HEK293 (cell line): ENCODE measurements around the gene CCDC61.

Experiments
- CTCF ChIA-PET: fragments of 350-600 bp; formaldehyde crosslinking; extraction: SDS; loops from one replicate; lab custom pipeline; 2021; ENCODE audit warnings: antibody characterized with exemption; lab: Yijun Ruan, JAX
- POLR2A ChIA-PET: fragments of 300-600 bp; formaldehyde crosslinking; extraction: SDS; loops from one replicate; lab custom pipeline; 2020; ENCODE audit warnings: antibody characterized with exemption, inconsistent platforms; lab: Yijun Ruan, JAX
- H3K27ac ChIP-seq: fragments of 200-500 bp; sonication (Bioruptor generic); 2 replicates; pipeline ENCODE4 v1.5.1; 2014; ENCODE audit warnings: low read depth, low read length, control low read depth, inconsistent platforms; ENCODE audit errors: extremely low read depth
- H3K36me3 ChIP-seq, 2 experiments: fragments of 200-500 bp in 1 of 2; sonication (Bioruptor generic) in 1 of 2; 1 replicate in 1 of 2; 2 replicates in 1 of 2; pipeline ENCODE4 v1.5.1; 2014 to 2017; ENCODE audit warnings: inconsistent platforms in 2 of 2, low read length in 2 of 2; ENCODE audit not compliant: control insufficient read depth in 2 of 2, insufficient read depth in 1 of 2
- H3K4me1 ChIP-seq: fragments of 200-500 bp; sonication (Bioruptor generic); 2 replicates; pipeline ENCODE4 v1.5.1; 2014; ENCODE audit warnings: mild to moderate bottlenecking, low read length, inconsistent platforms; ENCODE audit not compliant: control insufficient read depth, insufficient read depth
- H3K4me3 ChIP-seq: 2 replicates; pipeline ENCODE4 v1.5.1; 2011; ENCODE audit warnings: low read depth, mild to moderate bottlenecking, control low read depth, low read length, moderate library complexity
- H3K9me3 ChIP-seq: fragments of 200-500 bp; sonication (Bioruptor generic); 2 replicates; pipeline ENCODE4 v1.5.1; 2014; ENCODE audit warnings: low read depth, low read length, inconsistent platforms; ENCODE audit not compliant: control insufficient read depth, insufficient read depth
- KLF1 ChIP-seq: fragments of 450-650 bp; formaldehyde crosslinking; IDR thresholded peaks from 2 replicates; pipeline ENCODE4 v1.5.1; 2016; ENCODE audit warnings: missing biosample characterization, missing genetic modification characterization
- KLF7 ChIP-seq: fragments of 450-650 bp; formaldehyde crosslinking; IDR thresholded peaks from 2 replicates; pipeline ENCODE4 v1.5.1; 2016; ENCODE audit warnings: missing biosample characterization, missing genetic modification characterization, borderline replicate concordance
- KLF8 ChIP-seq: fragments of 450-650 bp; formaldehyde crosslinking; IDR thresholded peaks from 2 replicates; pipeline ENCODE4 v1.5.1; 2016; ENCODE audit warnings: missing biosample characterization, missing genetic modification characterization
- OVOL3 ChIP-seq: fragments of 450-650 bp; formaldehyde crosslinking; IDR thresholded peaks from 2 replicates; pipeline ENCODE4 v1.5.1; 2016; ENCODE audit warnings: missing biosample characterization, missing genetic modification characterization
- PRDM1 ChIP-seq: fragments of 450-650 bp; formaldehyde crosslinking; IDR thresholded peaks from 2 replicates; pipeline ENCODE4; 2016; ENCODE audit warnings: missing biosample characterization, missing genetic modification characterization
- ZBTB48 ChIP-seq: fragments of 450-650 bp; formaldehyde crosslinking; IDR thresholded peaks from 2 replicates; pipeline ENCODE4 v1.5.1; 2016; ENCODE audit warnings: missing biosample characterization, missing genetic modification characterization
- ZNF10 ChIP-seq: fragments of 450-650 bp; formaldehyde crosslinking; IDR thresholded peaks from 2 replicates; pipeline ENCODE4 v1.5.1; 2017; ENCODE audit warnings: missing biosample characterization, missing genetic modification characterization
- ZNF121 ChIP-seq: fragments of 450-650 bp; formaldehyde crosslinking; IDR thresholded peaks from 2 replicates; pipeline ENCODE4 v1.5.1; 2016; ENCODE audit warnings: missing biosample characterization, missing genetic modification characterization
- ZNF155 ChIP-seq: fragments of 450-650 bp; formaldehyde crosslinking; IDR thresholded peaks from 2 replicates; pipeline ENCODE4 v1.5.1; 2016; ENCODE audit warnings: missing biosample characterization, missing genetic modification characterization
- ZNF341 ChIP-seq: fragments of 450-650 bp; formaldehyde crosslinking; IDR thresholded peaks from 2 replicates; pipeline ENCODE4; 2016; ENCODE audit warnings: low read depth, missing biosample characterization, missing genetic modification characterization
- ZNF37A ChIP-seq: fragments of 450-650 bp; IDR thresholded peaks from 2 replicates; pipeline ENCODE4 v1.5.1; 2018; ENCODE audit warnings: missing biosample characterization, missing genetic modification characterization
- ZNF548 ChIP-seq: fragments of 450-650 bp; formaldehyde crosslinking; IDR thresholded peaks from 2 replicates; pipeline ENCODE4 v1.5.1; 2016; ENCODE audit warnings: missing biosample characterization, missing genetic modification characterization
- ZNF561 ChIP-seq: fragments of 450-650 bp; IDR thresholded peaks from 2 replicates; pipeline ENCODE4 v1.5.1; 2018; ENCODE audit warnings: missing biosample characterization, missing genetic modification characterization, borderline replicate concordance
- ZNF626 ChIP-seq: fragments of 450-650 bp; sonication (Bioruptor Pico); formaldehyde crosslinking; IDR thresholded peaks from 2 replicates; pipeline ENCODE4 v1.5.1; 2018; ENCODE audit warnings: missing biosample characterization, missing genetic modification characterization, inconsistent platforms
- TF ChIP-seq, protein P1 (sequence below): fragments of 450-650 bp; formaldehyde crosslinking; IDR thresholded peaks from 2 replicates; pipeline ENCODE4 v1.5.1; 2017; ENCODE audit warnings: missing biosample characterization, missing genetic modification characterization
- TF ChIP-seq, protein P2 (sequence below): fragments of 450-650 bp; formaldehyde crosslinking; conservative IDR thresholded peaks from 2 replicates; pipeline ENCODE4 v1.5.1; 2016; ENCODE audit warnings: low read depth, missing biosample characterization, missing genetic modification characterization
- TF ChIP-seq, protein P3 (sequence below): fragments of 450-650 bp; formaldehyde crosslinking; IDR thresholded peaks from 2 replicates; pipeline ENCODE4 v1.5.1; 2016; ENCODE audit warnings: missing biosample characterization, missing genetic modification characterization
- TF ChIP-seq, protein P4 (sequence below): fragments of 450-650 bp; formaldehyde crosslinking; IDR thresholded peaks from 2 replicates; pipeline ENCODE4 v1.5.1; 2017; ENCODE audit warnings: missing biosample characterization, missing genetic modification characterization

CCDC61 gene

DNA sequence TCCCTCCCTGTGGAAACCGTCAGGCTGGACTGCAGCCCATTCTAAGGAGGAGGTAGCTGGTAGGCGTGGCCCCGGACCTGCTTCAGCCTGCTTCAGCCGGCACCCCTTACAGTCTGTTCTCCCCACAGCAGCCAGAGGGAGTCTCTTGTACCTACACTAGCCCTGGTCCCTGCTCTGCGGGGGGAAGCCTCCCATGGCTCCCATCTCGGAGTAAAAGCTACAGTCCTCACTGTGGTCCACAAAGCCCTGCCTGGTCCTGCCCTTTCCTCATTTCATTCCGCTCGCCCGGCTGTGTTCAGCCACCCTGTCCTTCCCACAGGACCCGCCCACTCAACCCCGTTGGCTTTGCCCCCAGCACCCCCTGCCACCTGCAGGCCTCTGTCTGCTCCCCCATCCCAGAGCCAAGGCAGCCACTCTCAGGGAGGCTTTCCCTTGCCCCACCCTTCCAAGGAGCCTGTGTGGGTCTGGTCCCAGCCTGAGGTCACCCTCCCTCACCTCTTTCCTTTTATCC, 26.3 kb downstream of the CCDC61 start (continued):
- no peak for TF ChIP-seq ZNF121
- TF ChIP-seq KLF1, result peak; percentile 22; the same call in 1 of the 2 replicates
- no peak for TF ChIP-seq ZNF37A (tag by site-specific recombination)
- 0 out of 2 replicates have a peak, but pooled peaks have one; percentile 35 for TF ChIP-seq ZNF548 (tag by site-specific recombination)
- no peak for TF ChIP-seq ZNF626 (tag by site-specific recombination)
- TF ChIP-seq, all 188 proteins: peak for 9

DNA sequence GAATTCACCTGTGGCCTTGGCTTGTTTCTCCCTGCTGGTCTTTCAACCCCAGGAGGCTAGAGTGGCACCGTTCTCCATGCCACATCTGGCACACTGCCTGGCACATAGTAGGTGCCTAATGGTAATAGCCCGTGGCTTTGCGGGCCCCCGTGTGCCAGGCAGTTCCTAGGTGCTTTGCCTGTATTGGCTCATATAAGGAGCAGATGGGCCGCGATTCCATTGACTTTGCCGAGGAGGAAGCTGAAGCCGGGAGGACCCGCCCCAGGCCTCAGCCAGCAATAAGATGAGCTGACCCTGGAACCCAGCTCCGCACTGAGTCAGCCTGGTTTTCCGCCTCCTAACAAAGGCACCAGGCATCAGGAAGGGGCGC, 26.8 kb downstream of the CCDC61 start:
- no peak overlapping the region for H3K4me3 ChIP-seq
- no peaks in the 10 kb centered on the region; the same call in 1 of the 2 replicates for H3K4me1 ChIP-seq
- no peaks in the 10 kb centered on the region; the same call in 1 of the 2 replicates for H3K9me3 ChIP-seq
- CTCF ChIA-PET, result interaction anchor here (0.9 to 21.8 kb wide), 3 partner anchors 38 to 58 kb away, joined by 3 to 625 read pairs (median 3); no protein-coding TSS in a partner anchor
- TF ChIP-seq, protein P1, sequence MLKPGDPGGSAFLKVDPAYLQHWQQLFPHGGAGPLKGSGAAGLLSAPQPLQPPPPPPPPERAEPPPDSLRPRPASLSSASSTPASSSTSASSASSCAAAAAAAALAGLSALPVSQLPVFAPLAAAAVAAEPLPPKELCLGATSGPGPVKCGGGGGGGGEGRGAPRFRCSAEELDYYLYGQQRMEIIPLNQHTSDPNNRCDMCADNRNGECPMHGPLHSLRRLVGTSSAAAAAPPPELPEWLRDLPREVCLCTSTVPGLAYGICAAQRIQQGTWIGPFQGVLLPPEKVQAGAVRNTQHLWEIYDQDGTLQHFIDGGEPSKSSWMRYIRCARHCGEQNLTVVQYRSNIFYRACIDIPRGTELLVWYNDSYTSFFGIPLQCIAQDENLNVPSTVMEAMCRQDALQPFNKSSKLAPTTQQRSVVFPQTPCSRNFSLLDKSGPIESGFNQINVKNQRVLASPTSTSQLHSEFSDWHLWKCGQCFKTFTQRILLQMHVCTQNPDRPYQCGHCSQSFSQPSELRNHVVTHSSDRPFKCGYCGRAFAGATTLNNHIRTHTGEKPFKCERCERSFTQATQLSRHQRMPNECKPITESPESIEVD (tag by site-specific recombination), result no peak
- no peak for TF ChIP-seq ZBTB48 (tag by site-specific recombination)
- TF ChIP-seq, protein P2, sequence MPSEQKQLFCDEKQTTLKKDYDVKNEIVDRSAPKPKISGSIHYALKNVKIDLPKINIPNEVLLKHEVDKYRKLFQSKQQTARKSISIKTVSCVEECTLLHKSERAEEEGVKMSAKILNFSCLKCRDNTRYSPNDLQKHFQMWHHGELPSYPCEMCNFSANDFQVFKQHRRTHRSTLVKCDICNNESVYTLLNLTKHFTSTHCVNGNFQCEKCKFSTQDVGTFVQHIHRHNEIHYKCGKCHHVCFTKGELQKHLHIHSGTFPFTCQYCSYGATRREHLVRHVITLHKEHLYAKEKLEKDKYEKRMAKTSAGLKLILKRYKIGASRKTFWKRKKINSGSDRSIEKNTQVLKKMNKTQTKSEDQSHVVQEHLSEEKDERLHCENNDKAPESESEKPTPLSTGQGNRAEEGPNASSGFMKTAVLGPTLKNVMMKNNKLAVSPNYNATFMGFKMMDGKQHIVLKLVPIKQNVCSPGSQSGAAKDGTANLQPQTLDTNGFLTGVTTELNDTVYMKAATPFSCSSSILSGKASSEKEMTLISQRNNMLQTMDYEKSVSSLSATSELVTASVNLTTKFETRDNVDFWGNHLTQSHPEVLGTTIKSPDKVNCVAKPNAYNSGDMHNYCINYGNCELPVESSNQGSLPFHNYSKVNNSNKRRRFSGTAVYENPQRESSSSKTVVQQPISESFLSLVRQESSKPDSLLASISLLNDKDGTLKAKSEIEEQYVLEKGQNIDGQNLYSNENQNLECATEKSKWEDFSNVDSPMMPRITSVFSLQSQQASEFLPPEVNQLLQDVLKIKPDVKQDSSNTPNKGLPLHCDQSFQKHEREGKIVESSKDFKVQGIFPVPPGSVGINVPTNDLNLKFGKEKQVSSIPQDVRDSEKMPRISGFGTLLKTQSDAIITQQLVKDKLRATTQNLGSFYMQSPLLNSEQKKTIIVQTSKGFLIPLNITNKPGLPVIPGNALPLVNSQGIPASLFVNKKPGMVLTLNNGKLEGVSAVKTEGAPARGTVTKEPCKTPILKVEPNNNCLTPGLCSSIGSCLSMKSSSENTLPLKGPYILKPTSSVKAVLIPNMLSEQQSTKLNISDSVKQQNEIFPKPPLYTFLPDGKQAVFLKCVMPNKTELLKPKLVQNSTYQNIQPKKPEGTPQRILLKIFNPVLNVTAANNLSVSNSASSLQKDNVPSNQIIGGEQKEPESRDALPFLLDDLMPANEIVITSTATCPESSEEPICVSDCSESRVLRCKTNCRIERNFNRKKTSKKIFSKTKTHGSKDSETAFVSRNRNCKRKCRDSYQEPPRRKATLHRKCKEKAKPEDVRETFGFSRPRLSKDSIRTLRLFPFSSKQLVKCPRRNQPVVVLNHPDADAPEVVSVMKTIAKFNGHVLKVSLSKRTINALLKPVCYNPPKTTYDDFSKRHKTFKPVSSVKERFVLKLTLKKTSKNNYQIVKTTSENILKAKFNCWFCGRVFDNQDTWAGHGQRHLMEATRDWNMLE (tag by site-specific recombination), result no peak
- TF ChIP-seq, protein P3, sequence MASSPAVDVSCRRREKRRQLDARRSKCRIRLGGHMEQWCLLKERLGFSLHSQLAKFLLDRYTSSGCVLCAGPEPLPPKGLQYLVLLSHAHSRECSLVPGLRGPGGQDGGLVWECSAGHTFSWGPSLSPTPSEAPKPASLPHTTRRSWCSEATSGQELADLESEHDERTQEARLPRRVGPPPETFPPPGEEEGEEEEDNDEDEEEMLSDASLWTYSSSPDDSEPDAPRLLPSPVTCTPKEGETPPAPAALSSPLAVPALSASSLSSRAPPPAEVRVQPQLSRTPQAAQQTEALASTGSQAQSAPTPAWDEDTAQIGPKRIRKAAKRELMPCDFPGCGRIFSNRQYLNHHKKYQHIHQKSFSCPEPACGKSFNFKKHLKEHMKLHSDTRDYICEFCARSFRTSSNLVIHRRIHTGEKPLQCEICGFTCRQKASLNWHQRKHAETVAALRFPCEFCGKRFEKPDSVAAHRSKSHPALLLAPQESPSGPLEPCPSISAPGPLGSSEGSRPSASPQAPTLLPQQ (tag by site-specific recombination), result no peak
- TF ChIP-seq ZNF10 (tag by site-specific recombination), result no peak
- no peak for TF ChIP-seq ZNF561 (tag by site-specific recombination)
- TF ChIP-seq, protein P4, sequence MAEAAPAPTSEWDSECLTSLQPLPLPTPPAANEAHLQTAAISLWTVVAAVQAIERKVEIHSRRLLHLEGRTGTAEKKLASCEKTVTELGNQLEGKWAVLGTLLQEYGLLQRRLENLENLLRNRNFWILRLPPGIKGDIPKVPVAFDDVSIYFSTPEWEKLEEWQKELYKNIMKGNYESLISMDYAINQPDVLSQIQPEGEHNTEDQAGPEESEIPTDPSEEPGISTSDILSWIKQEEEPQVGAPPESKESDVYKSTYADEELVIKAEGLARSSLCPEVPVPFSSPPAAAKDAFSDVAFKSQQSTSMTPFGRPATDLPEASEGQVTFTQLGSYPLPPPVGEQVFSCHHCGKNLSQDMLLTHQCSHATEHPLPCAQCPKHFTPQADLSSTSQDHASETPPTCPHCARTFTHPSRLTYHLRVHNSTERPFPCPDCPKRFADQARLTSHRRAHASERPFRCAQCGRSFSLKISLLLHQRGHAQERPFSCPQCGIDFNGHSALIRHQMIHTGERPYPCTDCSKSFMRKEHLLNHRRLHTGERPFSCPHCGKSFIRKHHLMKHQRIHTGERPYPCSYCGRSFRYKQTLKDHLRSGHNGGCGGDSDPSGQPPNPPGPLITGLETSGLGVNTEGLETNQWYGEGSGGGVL (tag by site-specific recombination), result no peak
- no peak for TF ChIP-seq KLF8 (tag by site-specific recombination)
- no peak for TF ChIP-seq OVOL3 (tag by site-specific recombination)
- TF ChIP-seq PRDM1 (tag by site-specific recombination), result no peak
- no peak for TF ChIP-seq KLF7 (tag by site-specific recombination)
- TF ChIP-seq ZNF626 (tag by site-specific recombination), result no peak
- TF ChIP-seq ZNF341, result no peak
- no peak for TF ChIP-seq ZNF155
- POLR2A ChIA-PET, result no interaction called here
- H3K36me3 ChIP-seq, result peaks cover 0 to 5% of the 10 kb centered on the region in 2 experiments; a peak in 1 of 3 replicates
- H3K27ac ChIP-seq, result no peak overlapping the region
